HG03521 (cell line): ENCODE data around the gene RPRD1B.

Experiments
- ATAC-seq: cut with Tn5 transposase; IDR thresholded peaks from one replicate; pipeline ENCODE4 v1.9.1; 2021; ENCODE audit warnings: mild to moderate bottlenecking, moderate library complexity; ENCODE audit not compliant: unreplicated experiment

RPRD1B gene

GRCh38 chr20:38034108-38034649 lies 633 bp downstream of the RPRD1B start:
- ATAC-seq: no peak

GRCh38 chr20:38034961-38035360 lies 1.4 kb downstream of the RPRD1B start:
- no peak for ATAC-seq

GRCh38 chr20:38036366-38036765 lies 2.8 kb downstream of the RPRD1B start:
- ATAC-seq: no peak

GRCh38 chr20:38040276-38040675 lies 6.7 kb downstream of the RPRD1B start:
- ATAC-seq: no peak

- no peak for ATAC-seq
Observed at GRCh38 chr20:38043512-38044300, 10.2 kb downstream of the RPRD1B start.

GRCh38 chr20:38044685-38045084 lies 11.1 kb downstream of the RPRD1B start:
- ATAC-seq: no peak

GRCh38 chr20:38046572-38046971 lies 13.0 kb downstream of the RPRD1B start:
- no peak for ATAC-seq

GRCh38 chr20:38049800-38050199 lies 16.3 kb downstream of the RPRD1B start:
- ATAC-seq: no peak

GRCh38 chr20:38050686-38051085 lies 17.1 kb downstream of the RPRD1B start:
- ATAC-seq: no peak

- no peak for ATAC-seq
Observed at GRCh38 chr20:38052870-38053269, 19.3 kb downstream of the RPRD1B start.

- no peak for ATAC-seq
Observed at GRCh38 chr20:38054647-38055046, 21.1 kb downstream of the RPRD1B start.

- ATAC-seq: no peak
Observed at GRCh38 chr20:38055294-38055693, 21.7 kb downstream of the RPRD1B start.

GRCh38 chr20:38055848-38056247 lies 22.3 kb downstream of the RPRD1B start:
- no peak for ATAC-seq

- ATAC-seq: peak; percentile 54
Observed at GRCh38 chr20:38057351-38057972, 23.9 kb downstream of the RPRD1B start.

- no peak for ATAC-seq
Observed at GRCh38 chr20:38059832-38060231, 26.3 kb downstream of the RPRD1B start.

GRCh38 chr20:38060536-38060935 lies 27.0 kb downstream of the RPRD1B start:
- no peak for ATAC-seq

- ATAC-seq: no peak
Observed at GRCh38 chr20:38061109-38061508, 27.6 kb downstream of the RPRD1B start.

- no peak for ATAC-seq
Observed at GRCh38 chr20:38062890-38063289, 29.3 kb downstream of the RPRD1B start.

- ATAC-seq: no peak
Observed at GRCh38 chr20:38063911-38064530, 30.5 kb downstream of the RPRD1B start.

GRCh38 chr20:38065764-38066375 lies 32.3 kb downstream of the RPRD1B start:
- ATAC-seq: no peak

- no peak for ATAC-seq
Observed at GRCh38 chr20:38066969-38067716, 33.6 kb downstream of the RPRD1B start.
